Kidney (tissue), 14 donors: ENCODE measurements around the gene UGT1A4. TPM values are rescaled to one million over a fixed set of nuclear protein-coding genes. Genes with fewer than 3 reads are reported as not detected.
A peak's percentile ranks its signal among the peaks of the same experiment; 100 is the strongest.

Experiments used
- DNase-seq, 5 donors: peaks; one replicate each; pipeline ENCODE4 v3.0.0-alpha.2; 2013 to 2020
- FAIRE-seq: peaks from 2 replicates; lab custom pipeline; 2012; peaks lifted over from hg19 to GRCh38; lab: Jason Lieb, UNC
- H3K27ac ChIP-seq, 2 donors: one replicate each; pipeline ENCODE4 v1.7.0; 2013; ENCODE audit warnings: low read depth in 2 of 2, low read length in 2 of 2, inconsistent platforms in 1 of 2
- H3K27me3 ChIP-seq: one replicate; pipeline ENCODE4 v1.7.1; 2013; ENCODE audit warnings: low read length, inconsistent platforms; ENCODE audit not compliant: control insufficient read depth, insufficient read depth
- H3K36me3 ChIP-seq, 3 donors: one replicate each; pipeline versions ENCODE4 v1.7.0 to v1.7.1; 2013; ENCODE audit warnings: low read length in 3 of 3, control low read depth in 1 of 3, inconsistent platforms in 1 of 3; ENCODE audit not compliant: insufficient read depth in 3 of 3, control insufficient read depth in 2 of 3
- H3K4me1 ChIP-seq, 3 donors: one replicate each; pipeline versions ENCODE4 v1.7.0 to v1.7.1; 2013; ENCODE audit warnings: low read length in 3 of 3, inconsistent platforms in 1 of 3, low read depth in 1 of 3; ENCODE audit not compliant: control insufficient read depth in 2 of 3, insufficient read depth in 2 of 3
- H3K4me3 ChIP-seq, 3 donors: one replicate each; pipeline versions ENCODE4 v1.7.0 to v1.8.1; 2013; ENCODE audit warnings: low read length in 3 of 3, control low read depth in 1 of 3, inconsistent platforms in 1 of 3
- H3K9ac ChIP-seq, 3 donors: one replicate each; pipeline versions ENCODE4 v1.7.0 to v1.7.1; 2013; ENCODE audit warnings: low read length in 3 of 3, control low read depth in 1 of 3, inconsistent platforms in 1 of 3
- H3K9me3 ChIP-seq, 3 donors: one replicate each; pipeline versions ENCODE4 v1.7.0 to v1.7.1; 2013; ENCODE audit warnings: low read length in 3 of 3, control low read depth in 1 of 3, inconsistent platforms in 1 of 3; ENCODE audit not compliant: control insufficient read depth in 2 of 3, insufficient read depth in 1 of 3
- intact Hi-C: fragments of 100-400 bp; cut with DNase I; formaldehyde crosslinking; loops from one replicate; pipeline ENCODE4 v1.11.1; 2022
- polyA plus RNA-seq: library from polyadenylated mRNA; stranded (reverse); fragments of 350-450 nt; fragmentation: Illumina TruSeq; extraction: RNeasy Lipid Tissue Mini Kit (QIAGEN cat#74804); gene quantifications from one replicate; pipeline ENCODE4 v1.2.3, GENCODE V29; 2014; ENCODE audit warnings: low read depth, low replicate concordance; ENCODE audit not compliant: insufficient read depth
- total RNA-seq: library from RNA; stranded (reverse); fragmentation: NEBNext Ultra II Directional; extraction: Animal tissue kit (Norgen Biotek cat#: 25700); gene quantifications from one replicate; pipeline ENCODE4 v1.2.1, GENCODE V29; 2021
- TF ChIP-seq, protein P1 (sequence below): IDR thresholded peaks from 3 replicates; pipeline ENCODE4 v1.5.1; 2012; ENCODE audit warnings: mild to moderate bottlenecking, moderate library complexity, borderline replicate concordance; ENCODE audit not compliant: insufficient read depth; ENCODE audit errors: extremely low read depth
- donor health status: control.
- donor health status: control.
- donor health status: control.
- donor health status: control.
- donor health status: control.
- donor health status: DM: yes; HTN: yes; CAD: no.
- donor health status: Normal renal cell carcinoma (clear cell type).

The UGT1A4 gene
- total and polyA plus RNA-seq, 2 donors from 2014 or later = 0.84 to 1.1 TPM

GRCh38 chr2:233692648-233693047, 25.9 kb upstream of the UGT1A4 start, which contains the start of gene UGT1A6:
TSS of gene UGT1A6 (plus strand) at chr2:233692890. CDS start at chr2:233693005, 115 bp downstream.
- TF ChIP-seq, protein P1, sequence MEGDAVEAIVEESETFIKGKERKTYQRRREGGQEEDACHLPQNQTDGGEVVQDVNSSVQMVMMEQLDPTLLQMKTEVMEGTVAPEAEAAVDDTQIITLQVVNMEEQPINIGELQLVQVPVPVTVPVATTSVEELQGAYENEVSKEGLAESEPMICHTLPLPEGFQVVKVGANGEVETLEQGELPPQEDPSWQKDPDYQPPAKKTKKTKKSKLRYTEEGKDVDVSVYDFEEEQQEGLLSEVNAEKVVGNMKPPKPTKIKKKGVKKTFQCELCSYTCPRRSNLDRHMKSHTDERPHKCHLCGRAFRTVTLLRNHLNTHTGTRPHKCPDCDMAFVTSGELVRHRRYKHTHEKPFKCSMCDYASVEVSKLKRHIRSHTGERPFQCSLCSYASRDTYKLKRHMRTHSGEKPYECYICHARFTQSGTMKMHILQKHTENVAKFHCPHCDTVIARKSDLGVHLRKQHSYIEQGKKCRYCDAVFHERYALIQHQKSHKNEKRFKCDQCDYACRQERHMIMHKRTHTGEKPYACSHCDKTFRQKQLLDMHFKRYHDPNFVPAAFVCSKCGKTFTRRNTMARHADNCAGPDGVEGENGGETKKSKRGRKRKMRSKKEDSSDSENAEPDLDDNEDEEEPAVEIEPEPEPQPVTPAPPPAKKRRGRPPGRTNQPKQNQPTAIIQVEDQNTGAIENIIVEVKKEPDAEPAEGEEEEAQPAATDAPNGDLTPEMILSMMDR = no peak
- peak within 1 kb of the TSS in 2 of 3 donors; percentile 61 to 70 for H3K4me3 ChIP-seq
- no peak for DNase-seq
- intact Hi-C loops = no loop called here
- H3K4me1 ChIP-seq = peaks cover 0 to 19% (median 12%) of the 10 kb centered on the region in 3 donors
- peak within 1 kb of the TSS; percentile 52 to 87 for H3K27ac ChIP-seq
- FAIRE-seq = no peak
- H3K9ac ChIP-seq = peak within 1 kb of the TSS in 1 of 3 donors; percentile 63
- no peaks in the 10 kb centered on the region for H3K9me3 ChIP-seq
- H3K36me3 ChIP-seq = no peaks in the 10 kb centered on the region
- H3K27me3 ChIP-seq = no peaks in the 10 kb centered on the region

DNA sequence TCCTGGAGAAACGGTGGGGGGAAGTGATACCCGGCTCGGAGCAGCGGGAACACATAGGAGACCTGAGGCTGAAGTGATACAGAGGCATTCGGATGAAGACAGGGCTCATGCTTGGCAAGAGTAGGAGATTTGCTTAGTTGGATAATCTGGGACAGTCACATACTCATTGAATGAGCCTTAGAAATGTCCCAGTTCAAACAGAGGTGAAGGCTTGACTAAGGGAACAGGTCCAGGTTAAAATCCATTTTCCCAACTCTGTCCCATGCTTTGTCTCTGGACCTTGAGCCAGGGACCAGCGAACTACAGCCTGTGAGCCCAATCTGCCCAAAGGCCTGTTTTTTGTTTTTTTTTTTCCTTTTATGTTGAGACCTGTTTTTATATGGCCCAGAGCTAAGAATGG, 24.6 kb upstream of the UGT1A4 start:
- H3K9ac ChIP-seq = no peak overlapping the region
- FAIRE-seq = no peak

DNA sequence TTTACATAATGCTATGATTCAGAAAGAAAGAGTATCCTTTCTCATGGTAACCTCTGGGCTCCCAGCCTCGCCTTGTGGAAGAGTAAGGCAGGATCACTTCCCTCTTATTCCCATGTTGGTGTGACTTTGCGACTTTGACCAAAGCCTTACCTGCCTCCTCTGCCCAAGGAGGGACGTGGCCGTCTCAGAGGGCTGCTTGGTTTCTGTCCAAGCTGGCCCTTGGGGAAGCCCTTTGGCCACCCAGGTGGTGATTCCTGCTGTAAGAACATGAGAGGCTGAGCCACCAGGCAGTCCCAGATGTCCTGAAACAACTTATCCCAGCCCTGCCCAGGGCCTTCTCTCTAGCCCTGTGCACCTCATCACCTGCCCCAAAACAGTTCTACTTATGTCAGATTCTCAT, 19.8 kb upstream of the UGT1A4 start:
- H3K27ac ChIP-seq = peak overlapping the region; percentile 61 to 67
- TF ChIP-seq, protein P1 = no peak
- no peaks in the 10 kb centered on the region for H3K36me3 ChIP-seq

More for the DNA sequence above, 24.6 kb upstream of the UGT1A4 start:
- no peak for DNase-seq
- Histone ChIP-seq H3K36me3 (no peaks in the 10 kb centered on the region), H3K27me3 (no peaks in the 10 kb centered on the region), H3K27ac (peak overlapping the region; percentile 52 to 87), H3K4me1 (peaks cover 0 to 23% (median 12%) of the 10 kb centered on the region in 3 donors), H3K9me3 (no peaks in the 10 kb centered on the region), H3K4me3 (peak overlapping the region in 2 of 3 donors; percentile 40 to 61)
- intact Hi-C loops = no loop called here
- TF ChIP-seq, protein P1 = no peak

More for the DNA sequence above, 19.8 kb upstream of the UGT1A4 start:
- H3K4me3 ChIP-seq = peak overlapping the region in 1 of 3 donors; percentile 35
- peaks cover 0 to 15% (median 4%) of the 10 kb centered on the region in 3 donors for H3K4me1 ChIP-seq
- H3K9ac ChIP-seq = no peak overlapping the region
- DNase-seq = no peak
- H3K27me3 ChIP-seq = no peaks in the 10 kb centered on the region
- H3K9me3 ChIP-seq = no peaks in the 10 kb centered on the region
- no peak for FAIRE-seq
- intact Hi-C loops = no loop called here
